Occipital lobe (tissue), 2 donors: Measurements from ENCODE around the gene RBM20. TPM values are rescaled to one million over a fixed set of nuclear protein-coding genes. Genes with fewer than 3 reads are reported as not detected.

Experiments used
- DNase-seq: peaks from one replicate; lab custom pipeline; 2025; lab: John Stamatoyannopoulos, UW
- total RNA-seq: library from RNA; depleted of rRNA; stranded (reverse); fragments of >200 nt; gene quantifications from one replicate; pipeline ENCODE4 v1.2.3, GENCODE V29; 2014

The RBM20 gene
- total RNA-seq, 1 donor from 2014 or later = 2.2 TPM

- DNase-seq = no peak
Observed at GRCh38 chr10:110851020-110851612, 207.0 kb downstream of the RBM20 start.

GRCh38 chr10:110852255-110852896, 208.2 kb downstream of the RBM20 start:
- no peak for DNase-seq

DNA sequence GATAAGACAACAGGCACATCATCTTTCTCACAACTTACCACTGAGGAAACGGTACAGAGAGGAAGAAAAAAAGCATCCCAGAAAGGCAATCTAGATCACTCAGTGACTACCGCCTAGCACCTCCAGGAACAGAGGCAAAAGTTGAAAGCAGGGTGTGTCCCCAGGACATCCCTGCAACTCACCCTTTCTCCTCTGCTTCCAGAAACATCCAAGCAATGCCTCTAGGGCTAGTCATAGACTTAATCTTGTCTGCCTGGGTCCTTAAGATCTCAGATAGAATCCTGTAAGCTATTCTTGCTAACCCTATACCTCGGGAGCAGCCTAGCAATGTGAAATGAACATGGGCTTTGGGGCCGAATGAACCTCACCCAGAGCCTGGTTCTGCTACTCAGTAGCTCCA, 208.8 kb downstream of the RBM20 start:
- DNase-seq = no peak

DNA sequence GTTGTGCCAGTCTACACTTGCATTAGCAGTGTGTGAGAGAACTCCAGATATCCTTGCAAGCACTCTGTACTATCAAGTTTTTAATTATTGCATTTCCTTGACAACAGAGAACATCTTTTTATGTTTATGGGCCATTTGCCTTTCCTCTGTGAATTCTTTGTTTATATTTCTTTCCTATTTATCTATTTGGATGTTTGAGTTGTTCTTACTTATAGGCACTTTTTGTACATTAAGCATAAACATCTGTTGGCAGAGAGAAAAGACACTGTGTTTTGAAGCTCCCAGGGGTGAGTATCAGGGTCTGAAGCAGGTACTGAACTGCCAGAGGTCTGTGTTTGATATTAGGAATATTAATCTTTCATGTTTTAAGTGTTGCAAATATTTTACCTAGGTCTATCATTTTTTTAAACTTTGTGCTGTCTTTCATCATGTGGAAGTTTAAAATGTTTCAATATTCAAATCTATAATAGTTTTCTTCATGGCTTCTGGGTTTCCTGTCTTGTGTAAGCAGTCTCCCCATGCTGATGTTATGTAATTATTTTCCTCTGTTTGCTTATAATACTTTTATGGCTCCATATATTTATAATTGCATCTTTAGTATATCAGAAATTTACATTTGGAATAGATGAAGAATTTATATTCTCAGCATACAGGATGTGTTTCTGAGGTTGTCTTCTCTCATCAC, 209.9 kb downstream of the RBM20 start:
- DNase-seq = no peak

- no peak for DNase-seq
Observed at GRCh38 chr10:110857265-110858171, 213.4 kb downstream of the RBM20 start.

GRCh38 chr10:110858297-110858934, 214.3 kb downstream of the RBM20 start:
- no peak for DNase-seq

GRCh38 chr10:110859206-110859972, 215.3 kb downstream of the RBM20 start:
- no peak for DNase-seq

DNA sequence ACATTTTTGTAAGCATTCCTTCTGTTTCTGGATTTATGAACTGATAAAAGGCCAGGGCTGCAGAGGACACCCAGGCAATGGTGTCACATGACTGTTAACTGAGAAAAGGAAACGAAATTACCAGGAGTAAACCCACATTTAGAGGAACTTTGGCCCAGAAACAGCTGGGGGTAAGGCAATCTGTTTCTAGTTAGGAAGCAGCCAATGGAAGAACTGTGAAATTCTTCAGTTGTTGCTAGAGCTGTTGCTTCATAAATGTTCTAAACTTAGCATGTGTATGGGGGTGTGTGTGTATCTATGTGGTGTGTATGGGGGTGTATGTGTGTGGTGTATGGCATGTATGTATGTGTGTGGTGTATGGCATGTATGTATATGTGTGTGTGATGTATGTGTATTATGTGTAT, 215.8 kb downstream of the RBM20 start:
- DNase-seq = no peak

- DNase-seq = no peak
Observed at GRCh38 chr10:110860576-110861241, 216.6 kb downstream of the RBM20 start.

DNA sequence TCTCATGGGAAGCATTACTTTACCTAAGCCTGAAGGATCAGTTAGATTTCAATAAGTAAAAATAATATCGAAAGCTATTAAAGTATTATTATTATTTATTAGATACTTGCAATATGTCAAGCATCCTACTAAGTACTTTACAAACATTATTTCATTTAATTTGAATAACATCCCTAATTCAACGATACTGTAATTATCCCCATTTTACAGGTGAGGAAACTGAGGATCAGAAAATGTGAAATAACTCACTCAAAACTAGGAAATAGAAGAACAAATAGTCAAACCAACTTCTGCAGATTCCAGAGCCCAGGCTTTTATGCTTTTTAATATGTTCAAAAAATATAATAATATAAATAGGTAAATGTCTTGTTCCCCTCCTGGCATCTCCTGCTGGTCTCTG, 217.3 kb downstream of the RBM20 start:
- no peak for DNase-seq

GRCh38 chr10:110861930-110862649, 218.0 kb downstream of the RBM20 start:
- DNase-seq = no peak

DNA sequence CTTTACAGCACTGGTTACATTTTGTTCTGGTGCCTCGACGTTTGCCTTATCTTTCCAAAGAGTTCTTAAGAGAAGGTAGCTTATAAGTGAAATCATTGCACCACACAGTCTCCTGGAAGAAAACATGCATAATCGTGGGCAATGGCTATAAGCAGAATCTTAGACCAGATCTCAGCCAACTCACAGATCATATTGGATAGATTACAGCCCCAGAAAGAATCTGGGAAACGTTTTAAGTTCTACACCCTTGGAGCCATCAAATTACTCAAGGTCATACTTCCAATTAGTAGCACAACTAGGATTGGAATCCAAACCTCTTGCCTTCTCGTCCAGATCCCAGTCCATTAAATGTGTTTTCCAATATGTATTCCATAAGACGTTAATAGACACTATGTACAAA, 218.8 kb downstream of the RBM20 start:
- no peak for DNase-seq

GRCh38 chr10:110863361-110863760, 219.2 kb downstream of the RBM20 start:
- no peak for DNase-seq

DNA sequence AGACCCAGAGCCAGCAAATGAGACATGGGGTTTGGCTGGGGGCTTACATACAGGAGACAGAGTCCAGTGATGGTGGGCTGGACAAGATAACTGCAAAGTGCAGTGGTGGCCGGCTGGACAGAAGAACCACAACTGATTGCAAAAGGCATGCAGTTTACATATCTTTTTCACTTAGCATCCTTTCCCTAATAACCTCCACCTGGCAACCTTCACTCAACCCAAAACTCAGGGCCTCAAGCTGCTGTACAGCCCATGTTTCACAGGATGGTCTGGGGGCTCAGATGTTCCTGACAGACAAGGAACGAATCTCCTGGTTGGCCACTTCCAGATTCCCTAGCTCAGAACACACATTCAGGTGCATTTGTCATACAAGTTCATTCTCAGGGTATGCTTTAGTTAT, 219.8 kb downstream of the RBM20 start:
- no peak for DNase-seq

GRCh38 chr10:110864662-110865140, 220.6 kb downstream of the RBM20 start:
- no peak for DNase-seq

- no peak for DNase-seq
Observed at GRCh38 chr10:110865186-110865808, 221.2 kb downstream of the RBM20 start.

DNA sequence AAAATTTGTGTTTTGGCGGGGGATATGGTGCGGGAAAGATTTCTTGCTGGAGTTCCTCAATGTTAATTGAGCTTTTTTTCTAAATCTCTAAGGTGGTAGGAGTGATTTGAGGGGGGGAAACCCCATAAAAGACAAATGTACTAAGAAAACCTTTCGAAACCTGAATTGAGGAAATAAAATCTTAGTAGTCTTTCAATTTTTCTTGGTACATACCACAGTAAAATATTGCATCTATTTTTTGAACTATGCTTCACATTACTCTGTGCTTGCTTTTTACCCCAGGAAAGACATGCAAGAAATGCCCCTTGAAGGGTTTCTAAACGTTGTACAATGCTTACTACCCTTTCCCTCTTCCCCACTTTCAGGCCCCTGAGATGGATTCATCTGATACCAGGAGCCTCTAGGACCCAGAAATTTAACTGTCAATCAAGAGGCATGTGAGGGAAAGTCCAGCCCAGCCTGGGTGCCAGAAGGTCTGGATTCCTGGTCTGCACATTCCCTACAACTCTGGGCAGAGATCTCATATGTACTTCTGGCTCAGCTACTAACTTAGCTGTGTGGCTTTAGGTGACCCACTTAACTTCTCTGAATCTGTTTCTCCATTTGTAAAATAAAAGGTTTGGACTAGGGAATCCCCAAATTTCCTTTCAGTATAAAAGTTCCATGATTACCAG, 221.8 kb downstream of the RBM20 start:
- no peak for DNase-seq
